GM21423 (cell line): ENCODE measurements around the gene SCYGR1.
A peak's percentile ranks its signal among the peaks of the same experiment; 100 is the strongest.
"Not testable (repeated sequence)": the region's sequence is repeated elsewhere in the genome, so short reads cannot be mapped to it uniquely, and the experiment has no call there.

Experiments
- ATAC-seq: cut with Tn5 transposase; IDR thresholded peaks from one replicate; pipeline ENCODE4 v1.9.1; 2021; ENCODE audit warnings: mild to moderate bottlenecking, moderate library complexity; ENCODE audit not compliant: unreplicated experiment

The SCYGR1 gene

DNA sequence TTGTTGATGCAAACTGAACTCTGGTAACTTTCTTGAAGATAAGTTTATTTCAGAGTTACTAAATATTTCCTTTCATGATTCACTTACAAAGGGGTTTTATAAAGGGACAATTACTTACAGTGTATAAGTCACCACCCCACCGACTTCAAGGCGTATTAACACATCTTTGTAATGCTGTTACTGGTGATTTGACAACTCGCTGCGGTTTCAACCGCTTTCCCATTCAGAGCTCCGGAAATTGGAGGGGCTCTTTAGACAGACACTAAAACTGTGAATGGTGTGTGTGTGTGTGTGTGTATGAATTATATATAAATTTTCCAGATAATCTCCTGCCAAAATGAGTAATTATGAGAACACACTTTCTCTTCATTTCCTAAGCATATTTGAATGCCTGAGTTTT, 13.6 kb downstream of the SCYGR1 start:
- ATAC-seq, result no peak

DNA sequence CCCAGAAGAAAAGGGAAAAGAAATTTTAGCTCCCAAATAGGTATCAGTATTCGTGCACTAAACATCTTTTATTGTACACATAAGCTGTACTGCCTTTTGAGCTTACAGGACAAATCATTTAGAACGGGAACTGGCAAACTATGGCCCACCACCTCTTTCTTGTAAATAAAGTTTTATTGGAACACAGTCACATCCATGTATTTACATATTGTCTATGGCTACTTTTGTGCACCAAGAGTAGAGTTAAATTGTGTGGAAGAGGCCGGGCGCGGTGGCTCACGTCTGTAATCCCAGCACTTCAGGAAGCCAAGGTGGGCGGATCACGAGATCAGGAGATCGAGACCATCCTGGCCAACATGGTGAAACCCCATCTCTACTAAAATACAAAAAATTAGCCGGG, 14.4 kb downstream of the SCYGR1 start:
- no peak for ATAC-seq

DNA sequence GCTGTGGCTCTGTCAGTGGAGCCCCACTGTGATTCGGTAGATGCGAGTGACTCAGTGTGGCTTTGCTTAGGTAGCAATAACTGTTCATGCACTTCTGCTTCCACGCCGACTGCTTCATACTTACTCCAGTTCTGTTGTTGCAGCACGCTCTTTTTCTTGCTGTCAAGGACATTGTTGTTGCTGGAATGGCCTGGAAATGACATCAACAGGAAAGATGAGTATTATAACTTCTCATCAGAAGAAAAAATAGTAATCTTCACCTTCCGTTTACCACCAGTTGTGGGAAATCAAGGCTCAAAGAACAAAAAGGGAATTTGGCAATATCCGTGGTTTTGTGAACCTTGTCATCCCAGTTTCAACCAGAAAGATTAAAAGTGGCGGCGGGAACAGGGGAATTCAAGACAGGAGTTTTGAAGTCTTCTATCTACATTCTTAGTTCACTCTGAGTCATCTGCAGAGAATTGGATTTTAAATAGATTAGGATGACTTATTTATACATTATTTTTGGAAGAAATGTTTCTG, 16.9 kb downstream of the SCYGR1 start:
- no peak for ATAC-seq

GRCh38 chr2:227370092-227370491, 17.7 kb downstream of the SCYGR1 start:
- no peak for ATAC-seq

- no peak for ATAC-seq
Measured at GRCh38 chr2:227368574-227368973, 19.2 kb downstream of the SCYGR1 start.

- no peak for ATAC-seq
Measured at GRCh38 chr2:227367427-227367795, 20.3 kb downstream of the SCYGR1 start.

GRCh38 chr2:227366769-227367426, 20.9 kb downstream of the SCYGR1 start:
- ATAC-seq, result no peak

DNA sequence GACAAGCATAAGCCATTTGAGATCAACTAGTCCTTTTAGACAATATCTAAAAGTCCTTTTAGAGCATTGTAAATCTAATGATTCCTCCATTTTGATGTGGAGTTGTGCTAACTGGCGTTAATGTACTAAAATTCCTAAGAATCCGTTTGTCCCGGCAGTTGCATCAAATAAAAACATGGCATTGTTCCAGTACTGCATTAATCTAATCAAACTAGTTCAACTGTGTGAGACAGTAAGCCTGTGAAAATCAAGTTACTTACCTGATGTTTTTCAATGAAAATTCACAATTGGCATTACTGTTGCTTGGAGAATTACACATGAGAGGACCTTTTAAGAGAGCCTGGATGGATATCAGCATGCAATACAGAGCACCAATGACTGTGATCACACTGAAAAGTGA, 21.9 kb downstream of the SCYGR1 start:
- ATAC-seq, result no peak

DNA sequence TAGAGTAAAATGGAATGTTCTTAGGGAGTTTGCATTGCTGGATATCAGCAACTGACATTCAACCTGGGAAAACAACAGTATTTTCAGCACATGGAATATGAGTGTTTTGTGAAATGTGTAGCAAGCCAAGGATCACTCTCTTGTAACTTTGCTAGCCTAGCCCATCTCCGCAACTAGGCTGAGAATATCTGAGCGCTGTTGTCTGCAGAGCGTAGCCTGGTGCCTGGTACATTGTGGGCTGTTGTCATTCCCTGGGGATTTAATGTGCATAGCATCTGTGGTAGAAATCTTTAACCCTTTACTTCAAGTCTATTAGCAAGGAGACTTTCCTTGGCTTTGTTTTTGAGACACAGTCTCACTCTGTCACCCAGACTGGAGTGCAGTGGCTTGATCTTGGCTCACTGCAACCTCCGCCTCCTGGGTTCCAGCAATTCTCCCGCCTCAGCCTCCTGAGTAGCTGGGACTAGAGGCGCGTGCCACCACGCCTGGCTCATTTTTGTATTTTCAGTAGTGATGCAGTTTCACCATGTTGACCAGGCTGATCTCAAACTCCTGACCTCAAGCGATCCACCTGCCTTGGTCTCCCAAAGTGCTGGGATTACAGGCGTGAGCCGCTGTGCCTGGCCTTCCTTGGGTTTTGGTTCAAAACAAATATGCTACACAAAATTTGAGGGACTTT, 23.0 kb downstream of the SCYGR1 start:
- ATAC-seq, result not testable (repeated sequence)

GRCh38 chr2:227363756-227364155, 24.0 kb downstream of the SCYGR1 start:
- no peak for ATAC-seq

DNA sequence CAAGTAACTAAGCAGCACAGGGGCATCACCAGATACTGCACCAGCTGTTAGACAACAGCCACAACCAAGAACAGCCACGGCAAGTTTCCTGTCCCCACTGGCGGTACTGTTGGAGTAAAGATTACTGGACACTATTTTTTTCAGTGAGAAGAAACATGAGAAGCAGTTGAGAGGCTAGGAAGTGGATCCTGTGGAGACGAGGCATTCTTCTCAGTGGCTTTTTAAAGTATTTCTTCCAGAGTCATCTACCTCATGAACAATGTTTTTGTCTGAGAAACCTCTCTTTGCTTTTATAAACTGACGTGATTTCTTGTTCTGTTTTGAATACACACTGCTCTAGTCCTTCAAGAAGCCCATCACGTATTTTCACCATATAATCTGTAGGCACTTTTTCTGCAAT, 27.4 kb downstream of the SCYGR1 start:
- no peak for ATAC-seq

GRCh38 chr2:227351639-227352038, 36.1 kb downstream of the SCYGR1 start:
- ATAC-seq, result peak; percentile 66

DNA sequence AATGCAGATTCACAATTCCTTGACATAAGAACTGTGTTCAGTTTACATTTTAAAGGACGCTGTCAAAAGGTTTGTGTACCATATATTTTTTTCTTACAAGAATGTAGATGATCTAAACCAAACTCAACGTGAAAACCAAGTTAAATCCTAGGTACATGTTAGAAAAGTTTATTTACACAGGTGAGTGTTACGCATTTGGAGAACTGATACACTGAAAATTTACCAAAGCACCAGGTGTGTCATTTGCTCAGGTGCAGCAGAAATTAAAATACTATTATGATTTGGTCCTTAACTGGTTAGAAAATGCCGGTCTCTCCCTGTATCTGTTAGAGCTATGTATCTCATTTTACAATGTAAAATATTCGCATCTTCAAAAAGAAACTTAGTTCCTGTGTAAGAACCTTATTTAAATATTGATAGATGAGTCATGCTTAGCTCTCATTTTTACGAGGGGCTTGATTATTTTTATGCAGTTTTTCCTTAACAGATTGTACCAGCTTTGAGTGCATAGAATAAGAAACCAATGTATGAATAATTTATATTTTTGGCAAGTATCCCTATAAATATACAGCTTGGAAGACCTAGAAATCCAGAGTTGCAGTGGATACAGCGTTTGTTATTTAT, 37.6 kb downstream of the SCYGR1 start:
- ATAC-seq, result no peak

GRCh38 chr2:227348324-227348723, 39.4 kb downstream of the SCYGR1 start:
- no peak for ATAC-seq

- no peak for ATAC-seq
Measured at GRCh38 chr2:227347117-227347516, 40.6 kb downstream of the SCYGR1 start.

- ATAC-seq, result no peak
Measured at GRCh38 chr2:227344231-227344630, 43.5 kb downstream of the SCYGR1 start.

DNA sequence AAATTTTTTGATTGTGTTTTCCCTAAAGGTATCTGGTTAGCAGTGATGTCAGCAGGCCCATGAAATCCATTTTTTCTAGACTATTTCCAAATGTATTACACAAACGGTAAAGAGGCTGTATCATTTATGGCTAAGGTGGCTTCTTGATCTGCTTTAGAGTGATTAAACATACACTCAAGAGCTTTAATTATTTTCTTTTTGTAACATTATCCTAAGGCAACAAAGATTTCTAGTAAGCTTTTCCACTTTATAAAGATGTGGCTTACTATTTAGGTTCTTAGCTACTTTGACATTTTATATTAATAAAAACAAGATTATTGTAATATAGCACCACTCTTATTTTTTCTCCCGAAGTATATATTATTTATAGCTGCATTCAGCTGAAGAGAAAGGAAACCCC, 46.2 kb downstream of the SCYGR1 start:
- ATAC-seq, result no peak

- no peak for ATAC-seq
Measured at GRCh38 chr2:227340106-227340505, 47.6 kb downstream of the SCYGR1 start.

DNA sequence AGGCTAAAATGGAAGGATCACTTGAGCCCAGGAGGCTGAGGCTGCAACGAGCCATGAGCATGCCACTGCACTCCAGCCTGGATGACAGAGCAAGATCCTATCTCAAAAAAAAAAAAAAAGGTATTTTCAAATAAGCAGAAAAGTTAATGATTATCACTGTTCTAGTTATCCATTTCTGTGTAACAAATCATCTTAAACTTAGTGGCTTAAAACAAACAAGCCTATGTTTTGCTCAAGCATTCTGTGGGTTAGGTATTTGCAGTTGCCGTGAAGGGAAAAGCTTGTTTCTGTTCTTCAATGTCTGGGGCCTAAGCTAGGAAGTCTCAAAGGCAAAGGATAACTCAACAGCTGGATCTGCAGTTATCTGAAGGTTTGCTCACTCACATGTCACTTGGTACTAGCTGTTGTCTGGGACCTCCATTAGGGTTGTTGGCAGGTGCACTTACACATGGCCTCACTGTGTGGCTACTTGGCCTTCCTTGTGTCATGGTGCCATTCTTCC, 48.6 kb downstream of the SCYGR1 start:
- ATAC-seq, result no peak
